Neural cell (in vitro differentiated cells): ENCODE data around the gene KLHL30. TPM values are rescaled to one million over a fixed set of nuclear protein-coding genes. Genes with fewer than 3 reads are reported as not detected.

Experiments used
- H2AFZ ChIP-seq: fragments of 200-600, 300-800 bp; sonication (generic), shearing (Covaris generic); 2 replicates; pipeline ENCODE4 v1.6.0; 2014; ENCODE audit warnings: low read depth, mild to moderate bottlenecking, antibody characterized with exemption, low read length, moderate library complexity
- H3F3A ChIP-seq: fragments of 200-600 bp; shearing (Covaris generic); 2 replicates; pipeline ENCODE4 v1.6.1; 2016; ENCODE audit warnings: mild to moderate bottlenecking, moderate library complexity, mixed read lengths, antibody characterized with exemption, low read length; ENCODE audit not compliant: insufficient read depth, poor library complexity, severe bottlenecking
- H3K27ac ChIP-seq: fragments of 200-600, 300-800 bp; sonication (generic), shearing (Covaris generic); 2 replicates; pipeline ENCODE4 v1.5.1; 2014; ENCODE audit warnings: mild to moderate bottlenecking, low read length, moderate library complexity
- H3K27me3 ChIP-seq: fragments of 300-800, 200-600 bp; sonication (generic), shearing (Covaris generic); 2 replicates; pipeline ENCODE4 v1.6.0; 2014; ENCODE audit warnings: mild to moderate bottlenecking, low read depth, low read length, moderate library complexity; ENCODE audit not compliant: insufficient read depth
- H3K36me3 ChIP-seq: fragments of 300-800, 200-600 bp; sonication (generic), shearing (Covaris generic); 2 replicates; pipeline ENCODE4 v1.5.1; 2014; ENCODE audit warnings: mild to moderate bottlenecking, antibody characterized with exemption, low read length, moderate library complexity; ENCODE audit not compliant: insufficient read depth
- H3K4me2 ChIP-seq: fragments of 300-800, 200-600 bp; sonication (generic), shearing (Covaris generic); 2 replicates; pipeline ENCODE4 v1.6.0; 2014; ENCODE audit warnings: mild to moderate bottlenecking, low read length
- H3K4me3 ChIP-seq: fragments of 300-800, 200-600 bp; sonication (generic), shearing (Covaris generic); 2 replicates; pipeline ENCODE4 v1.5.1; 2014; ENCODE audit warnings: mild to moderate bottlenecking, low read length, moderate library complexity
- H3K79me2 ChIP-seq: fragments of 200-600 bp; shearing (Covaris generic); replicated peaks from 2 replicates; pipeline ENCODE4 v1.6.0; 2014; ENCODE audit warnings: mild to moderate bottlenecking, low read length, moderate library complexity; ENCODE audit not compliant: insufficient read depth
- H3K9ac ChIP-seq: fragments of 300-800, 200-600 bp; sonication (generic), shearing (Covaris generic); 2 replicates; pipeline ENCODE4 v1.6.1; 2016; ENCODE audit warnings: mild to moderate bottlenecking, low read length, mixed read lengths
- H3K9me2 ChIP-seq: fragments of 200-600 bp; shearing (Covaris generic); 2 replicates; pipeline ENCODE4 v1.6.1; 2016; ENCODE audit warnings: mild to moderate bottlenecking, low read length, mixed read lengths; ENCODE audit not compliant: insufficient read depth
- H3K9me3 ChIP-seq: fragments of 200-600, 300-800 bp; sonication (generic), shearing (Covaris generic); 2 replicates; pipeline ENCODE4 v1.6.1; 2016; ENCODE audit warnings: mild to moderate bottlenecking, mixed run types, low read length, moderate library complexity, mixed read lengths
- H4K20me1 ChIP-seq: fragments of 200-600 bp; shearing (Covaris generic); 2 replicates; pipeline ENCODE4 v1.6.1; 2016; ENCODE audit warnings: mild to moderate bottlenecking, mixed run types; ENCODE audit not compliant: insufficient read depth
- CTCF ChIP-seq: fragments of 450-650 bp; IDR thresholded peaks from 2 replicates; pipeline ENCODE4 v1.5.1; 2014; ENCODE audit warnings: antibody characterized with exemption, mild to moderate bottlenecking, moderate library complexity; ENCODE audit not compliant: poor library complexity, severe bottlenecking
- EP300 ChIP-seq: fragments of 450-650 bp; conservative IDR thresholded peaks from 2 replicates; pipeline ENCODE4 v1.6.1; 2014; ENCODE audit warnings: antibody characterized with exemption, mild to moderate bottlenecking, moderate library complexity; ENCODE audit not compliant: poor library complexity, severe bottlenecking
- EZH2 ChIP-seq: fragments of 200-600, 300-800 bp; shearing (Covaris generic), sonication (generic); IDR thresholded peaks from 2 replicates; pipeline ENCODE4 v1.6.1; 2014; ENCODE audit warnings: antibody characterized with exemption, low read length, borderline replicate concordance, mild to moderate bottlenecking; ENCODE audit not compliant: insufficient read depth, poor library complexity, severe bottlenecking
- MXI1 ChIP-seq: fragments of 450-650 bp; conservative IDR thresholded peaks from 2 replicates; pipeline ENCODE4 v1.6.1; 2014; ENCODE audit warnings: antibody characterized with exemption, mild to moderate bottlenecking; ENCODE audit not compliant: poor library complexity, severe bottlenecking
- POLR2AphosphoS5 ChIP-seq: IDR thresholded peaks from 2 replicates; pipeline ENCODE4 v1.6.1; 2012
- RAD21 ChIP-seq: fragments of 450-650 bp; conservative IDR thresholded peaks from 2 replicates; pipeline ENCODE4 v1.6.1; 2014; ENCODE audit warnings: antibody characterized with exemption, mild to moderate bottlenecking, moderate library complexity
- REST ChIP-seq: IDR thresholded peaks from 2 replicates; pipeline ENCODE4 v1.6.1; 2012; ENCODE audit warnings: borderline replicate concordance
- SMC3 ChIP-seq: fragments of 450-650 bp; conservative IDR thresholded peaks from 2 replicates; pipeline ENCODE4 v1.6.1; 2014; ENCODE audit warnings: antibody characterized with exemption, mild to moderate bottlenecking, moderate library complexity; ENCODE audit not compliant: poor library complexity
- TAF1 ChIP-seq: IDR thresholded peaks from 2 replicates; pipeline ENCODE4 v1.6.1; 2012; ENCODE audit warnings: low read depth
- polyA plus RNA-seq: library from polyadenylated mRNA; depleted of rRNA; stranded (reverse); fragments of >200 nt; gene quantifications from 2 replicates; pipeline ENCODE4 v1.2.3, GENCODE V29; 2014

Gene KLHL30
- polyA plus RNA-seq, 1 donor from 2014 or later, result not detected

- H3K79me2 ChIP-seq, result no peaks in the 10 kb centered on the region
- no peak overlapping the region for H3K9ac ChIP-seq
- H3K9me3 ChIP-seq, result no peaks in the 10 kb centered on the region
- no peak overlapping the region for H3K4me3 ChIP-seq
- H4K20me1 ChIP-seq, result no peaks in the 10 kb centered on the region
- H3K27ac ChIP-seq, result no peak overlapping the region
- H3K4me2 ChIP-seq, result no peak overlapping the region
- no peak for TF ChIP-seq EP300
- TF ChIP-seq POLR2AphosphoS5, result no peak
- no peak for TF ChIP-seq REST
- no peak for TF ChIP-seq TAF1
- TF ChIP-seq RAD21, result no peak
- TF ChIP-seq MXI1, result no peak
- TF ChIP-seq EZH2, result no peak
- no peak for TF ChIP-seq SMC3
- no peak for TF ChIP-seq CTCF
- H2AFZ ChIP-seq, result no peak overlapping the region
- no peaks in the 10 kb centered on the region for H3F3A ChIP-seq
- no peaks in the 10 kb centered on the region for H3K9me2 ChIP-seq
- no peaks in the 10 kb centered on the region for H3K27me3 ChIP-seq
- H3K36me3 ChIP-seq, result no peaks in the 10 kb centered on the region
These were observed 16.8 kb upstream of the KLHL30 start for GRCh38 chr2:238121511-238122286.

GRCh38 chr2:238122287-238123217, 15.9 kb upstream of the KLHL30 start:
- Histone ChIP-seq H3K9me2 (no peaks in the 10 kb centered on the region), H3F3A (no peaks in the 10 kb centered on the region), H3K36me3 (no peaks in the 10 kb centered on the region), H3K9me3 (no peaks in the 10 kb centered on the region), H3K9ac (no peak overlapping the region), H3K27me3 (no peaks in the 10 kb centered on the region), H3K4me3 (no peak overlapping the region), H3K4me2 (no peak overlapping the region), H4K20me1 (no peaks in the 10 kb centered on the region), H3K79me2 (no peaks in the 10 kb centered on the region), H2AFZ (no peak overlapping the region), H3K27ac (no peak overlapping the region)
- TF ChIP-seq SMC3 (no peak), EP300 (no peak), REST (no peak), EZH2 (no peak), RAD21 (no peak)
